GM18520 (cell line): ENCODE data around the gene FOXL2NB.

ENCODE experiments used
- ATAC-seq: cut with Tn5 transposase; IDR thresholded peaks from one replicate; pipeline ENCODE4 v1.9.1; 2021; ENCODE audit not compliant: unreplicated experiment

Gene FOXL2NB

DNA sequence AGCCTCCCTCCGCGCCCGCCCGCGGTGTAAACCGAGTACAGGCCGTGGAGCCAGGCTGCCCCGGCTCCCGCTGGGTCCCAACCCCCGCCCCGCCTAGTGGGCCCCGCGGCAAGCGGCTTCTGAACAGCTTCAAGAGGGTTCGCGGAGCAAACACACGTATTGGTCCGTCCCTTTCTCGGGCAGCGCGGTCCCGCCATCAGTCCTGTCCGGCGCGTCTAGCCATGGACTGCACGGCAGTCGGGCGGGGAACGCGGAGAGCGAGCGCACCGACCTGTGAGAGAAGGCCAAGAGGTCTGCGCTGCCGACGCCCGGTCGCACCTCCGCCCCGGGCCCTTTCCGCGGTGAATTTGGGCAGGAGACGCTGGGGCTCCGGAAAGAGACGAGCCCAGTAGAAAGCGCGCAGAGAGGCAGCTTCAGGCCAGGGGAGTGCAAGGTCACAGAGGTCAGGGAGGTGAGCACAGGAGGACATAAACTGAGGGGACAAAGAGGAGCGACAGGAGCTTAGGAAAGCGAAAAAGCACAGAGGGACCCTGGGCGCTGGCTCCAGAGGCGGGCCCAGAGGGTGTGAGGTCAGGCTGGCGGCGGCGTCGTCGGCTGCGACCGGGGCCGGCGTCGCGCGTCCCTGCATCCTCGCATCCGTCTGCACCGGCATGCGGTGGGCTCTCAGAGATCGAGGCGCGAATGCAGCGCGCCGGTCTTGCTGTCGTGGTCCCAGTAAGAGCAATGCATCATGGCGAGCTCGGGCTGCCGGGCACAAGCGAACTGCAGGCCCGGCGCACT is 1.9 kb upstream of the FOXL2NB start:
- no peak for ATAC-seq

DNA sequence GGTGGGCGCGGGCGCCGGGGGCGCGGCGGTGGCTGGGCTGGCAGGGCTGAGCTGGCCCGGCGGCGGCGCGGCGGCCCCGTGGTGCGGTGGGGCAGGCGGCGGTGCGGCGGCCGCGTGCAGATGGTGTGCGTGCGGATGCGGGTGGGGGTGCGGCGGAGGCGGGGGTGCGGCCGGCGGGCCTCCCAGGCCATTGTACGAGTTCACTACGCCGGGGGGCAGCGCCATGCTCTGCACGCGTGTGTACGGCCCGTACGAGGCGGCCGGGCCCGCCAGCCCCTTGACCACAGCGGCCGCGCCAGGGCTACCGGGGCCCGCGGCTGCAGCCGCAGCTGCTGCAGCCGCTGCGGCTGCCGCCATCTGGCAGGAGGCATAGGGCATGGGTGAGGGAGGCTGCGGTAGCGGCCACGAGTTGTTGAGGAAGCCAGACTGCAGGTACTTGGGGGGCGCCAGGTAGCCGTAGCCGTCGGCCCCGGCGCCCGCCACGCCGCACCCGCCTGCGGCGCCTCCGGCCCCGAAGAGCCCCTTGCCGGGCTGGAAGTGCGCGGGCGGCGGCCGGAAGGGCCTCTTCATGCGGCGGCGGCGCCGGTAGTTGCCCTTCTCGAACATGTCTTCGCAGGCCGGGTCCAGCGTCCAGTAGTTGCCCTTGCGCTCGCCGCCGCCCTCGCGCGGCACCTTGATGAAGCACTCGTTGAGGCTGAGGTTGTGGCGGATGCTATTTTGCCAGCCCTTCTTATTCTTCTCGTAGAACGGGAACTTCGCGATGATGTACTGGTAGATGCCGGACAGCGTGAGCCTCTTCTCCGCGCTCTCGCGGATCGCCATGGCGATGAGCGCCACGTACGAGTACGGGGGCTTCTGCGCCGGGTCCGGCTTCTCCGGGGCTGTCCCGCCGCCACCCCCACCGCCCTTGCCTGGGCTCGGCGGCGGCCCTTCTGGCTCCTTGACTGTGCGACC is 1.0 kb upstream of the FOXL2NB start:
- ATAC-seq = no peak

DNA sequence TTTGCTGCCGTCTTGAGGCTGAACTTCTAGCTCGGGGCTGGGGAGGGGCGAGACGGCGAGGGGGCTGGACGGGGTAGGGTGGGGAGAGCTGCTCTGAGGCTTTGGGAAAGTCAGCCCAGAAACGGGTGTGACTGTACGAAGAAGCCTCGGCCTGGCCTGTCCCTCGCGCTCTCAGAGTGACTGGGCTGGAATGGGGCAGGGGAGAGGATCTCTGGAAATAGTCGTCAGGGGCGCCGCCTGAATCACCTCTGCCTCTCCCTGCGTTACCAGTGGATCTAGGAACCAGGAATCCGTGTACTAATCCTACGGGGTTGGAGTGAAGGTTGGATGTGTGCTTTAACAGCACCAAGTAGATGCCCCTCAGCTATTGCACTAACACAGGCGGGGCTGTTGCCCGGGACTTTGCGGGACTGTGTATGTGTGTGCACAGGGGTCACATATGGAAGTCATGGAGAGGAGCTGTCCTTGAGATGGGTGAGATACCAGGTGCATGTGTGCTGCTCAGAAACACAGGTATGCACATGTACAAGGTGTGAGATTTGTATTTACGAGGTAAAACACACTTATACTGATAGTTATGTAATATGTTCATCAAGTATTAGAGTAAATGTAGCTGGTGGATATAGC is 591 bp downstream of the FOXL2NB start:
- no peak for ATAC-seq

DNA sequence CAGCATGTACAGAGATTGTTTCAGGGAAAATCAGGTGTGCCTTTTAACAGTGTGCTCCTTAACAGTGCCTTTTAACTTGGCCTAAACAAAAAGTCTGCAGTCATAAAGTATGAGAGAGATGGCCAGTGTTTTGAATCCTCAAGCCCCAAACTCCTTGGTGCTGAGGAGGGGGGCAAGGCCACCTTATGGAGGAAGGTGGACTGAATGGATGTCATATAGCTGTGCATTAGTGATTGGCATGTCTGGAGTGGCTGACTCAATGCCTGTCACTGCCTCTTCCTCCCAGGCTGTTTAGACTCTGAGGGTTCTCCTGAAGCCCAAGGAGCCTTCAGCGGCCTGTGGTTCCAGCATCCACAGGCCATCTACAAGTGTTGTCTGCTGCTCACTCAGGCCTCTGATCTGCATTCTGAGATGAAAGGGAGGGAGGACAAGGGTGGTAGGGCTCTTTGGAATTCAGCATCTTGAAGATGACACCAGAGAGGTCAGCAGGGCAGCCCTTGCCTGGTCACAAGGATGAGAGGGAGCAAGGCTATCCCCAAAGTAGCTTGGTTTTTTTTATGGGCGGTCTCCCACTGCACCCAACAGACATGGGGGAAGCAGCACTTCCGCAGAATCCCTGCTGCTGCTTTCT is 1.5 kb downstream of the FOXL2NB start:
- no peak for ATAC-seq

DNA sequence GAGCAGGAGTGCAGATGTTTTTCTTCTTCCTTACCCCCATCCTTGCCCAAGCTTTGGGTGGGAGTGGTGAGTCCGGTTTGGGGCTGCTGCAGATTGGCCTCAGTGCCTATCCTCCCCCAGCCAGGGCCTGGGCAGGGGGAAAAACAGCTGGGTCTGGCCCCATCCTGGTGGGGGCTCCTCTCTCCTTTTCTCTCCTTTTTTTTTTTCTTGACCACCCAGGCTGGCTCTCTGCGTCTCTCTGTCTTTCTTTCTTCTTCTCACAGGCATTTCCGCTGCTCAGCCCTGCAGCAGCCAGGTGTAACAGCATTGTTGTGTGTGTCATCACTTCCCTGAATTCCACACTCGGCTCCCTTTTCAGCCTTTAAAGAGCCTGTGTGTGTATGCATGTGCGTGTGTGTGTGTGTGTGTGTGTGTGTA is 2.0 kb downstream of the FOXL2NB start:
- no peak for ATAC-seq

DNA sequence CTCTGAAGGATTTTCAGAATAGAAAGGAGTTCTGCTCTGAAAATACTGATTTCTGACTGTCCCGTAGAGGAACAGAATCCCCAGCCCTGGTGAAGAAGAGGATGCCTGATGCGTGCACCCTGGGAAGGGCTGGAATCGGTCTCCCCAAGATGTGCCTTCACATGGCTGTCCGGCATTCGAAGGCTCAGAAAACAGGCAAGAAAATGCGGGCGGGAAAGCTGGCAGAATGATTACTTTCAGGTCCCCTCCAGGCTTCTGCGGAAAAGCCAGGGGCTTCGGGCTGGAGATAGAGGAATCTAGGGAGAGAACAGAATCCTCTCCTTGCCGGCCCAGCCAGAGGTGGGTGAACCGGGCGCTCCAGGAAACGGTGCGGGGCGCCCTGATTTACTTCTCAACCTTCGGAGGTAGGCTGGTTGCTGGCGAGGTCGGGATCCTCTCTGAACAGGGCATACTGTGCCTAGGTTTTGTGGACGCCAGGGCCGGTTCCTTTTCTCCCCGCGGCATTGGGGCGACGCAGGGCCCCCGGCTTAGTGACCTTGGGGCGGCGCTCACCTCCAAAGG is 2.5 kb downstream of the FOXL2NB start:
- ATAC-seq = no peak

DNA sequence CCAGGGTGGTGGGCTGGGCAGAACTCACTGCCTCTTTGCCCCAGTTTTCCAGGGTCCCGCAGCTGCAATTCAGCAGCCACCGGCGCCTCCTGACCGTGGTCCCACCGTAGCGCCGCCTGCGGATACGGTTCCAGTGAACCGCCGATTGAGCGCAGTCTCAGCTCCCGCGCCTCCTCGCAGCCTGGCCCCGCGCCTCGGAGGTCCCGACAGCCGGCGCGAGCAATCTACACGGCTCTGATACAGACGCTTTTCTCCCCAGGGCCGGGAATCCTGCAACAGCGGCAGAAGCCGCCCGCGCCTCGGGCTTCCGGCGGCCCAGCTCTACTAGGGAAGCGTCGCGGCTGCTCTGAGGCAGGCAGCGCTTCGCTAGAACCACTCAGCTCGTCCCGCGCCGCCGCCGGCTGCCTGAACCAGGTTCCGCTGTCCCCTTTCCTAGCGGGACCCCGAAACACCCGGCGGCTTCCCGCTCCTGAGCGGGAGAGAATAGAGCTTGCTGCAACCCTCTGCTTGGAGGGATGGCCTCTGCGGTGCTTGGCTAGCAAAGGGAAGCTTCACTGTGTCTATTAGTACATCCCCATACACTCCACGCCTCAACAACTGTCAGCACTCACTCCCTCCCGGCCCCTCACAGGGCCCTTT is 3.1 kb downstream of the FOXL2NB start:
- ATAC-seq = no peak

DNA sequence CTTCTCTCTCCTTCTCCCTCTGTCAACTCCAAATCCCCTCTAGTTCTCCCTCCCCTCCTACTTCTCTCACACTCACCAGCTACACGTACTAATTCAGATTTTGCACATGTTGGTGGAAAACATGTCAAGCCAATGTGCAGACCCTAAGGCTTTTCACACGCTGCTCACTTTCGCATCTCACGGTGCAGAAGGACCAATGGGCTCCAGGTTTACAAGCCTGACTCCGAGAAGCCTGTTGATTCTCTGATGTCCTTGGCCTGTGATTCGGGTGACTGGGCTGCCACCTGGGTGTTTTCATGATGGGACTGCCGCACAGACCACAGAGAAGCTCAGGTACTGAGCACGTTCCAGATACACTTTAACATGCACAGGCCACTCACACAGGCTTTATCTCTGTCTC is 3.7 kb downstream of the FOXL2NB start:
- no peak for ATAC-seq

DNA sequence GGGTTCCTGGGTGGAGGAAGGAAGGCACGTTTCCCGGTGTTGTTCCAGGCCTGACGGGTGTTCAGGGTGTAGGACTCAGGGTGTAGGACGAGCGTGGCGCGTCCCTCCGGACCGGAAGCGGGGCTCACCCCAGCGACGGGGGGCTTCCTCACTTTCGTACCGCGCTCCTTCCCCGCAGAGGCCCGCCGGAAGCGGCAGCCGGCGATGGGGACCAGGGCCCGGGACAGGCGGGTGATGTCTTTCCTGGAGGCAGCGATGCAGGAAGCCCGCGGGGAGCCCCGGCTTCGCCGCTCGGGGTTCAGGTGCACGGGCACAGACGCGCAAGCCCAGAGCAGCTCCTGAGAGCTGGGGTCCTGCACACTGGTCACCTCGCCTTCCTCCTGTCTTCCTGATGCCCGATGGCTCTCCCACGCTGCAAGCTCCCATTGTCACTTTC is 13.4 kb downstream of the FOXL2NB start:
- ATAC-seq = no peak

DNA sequence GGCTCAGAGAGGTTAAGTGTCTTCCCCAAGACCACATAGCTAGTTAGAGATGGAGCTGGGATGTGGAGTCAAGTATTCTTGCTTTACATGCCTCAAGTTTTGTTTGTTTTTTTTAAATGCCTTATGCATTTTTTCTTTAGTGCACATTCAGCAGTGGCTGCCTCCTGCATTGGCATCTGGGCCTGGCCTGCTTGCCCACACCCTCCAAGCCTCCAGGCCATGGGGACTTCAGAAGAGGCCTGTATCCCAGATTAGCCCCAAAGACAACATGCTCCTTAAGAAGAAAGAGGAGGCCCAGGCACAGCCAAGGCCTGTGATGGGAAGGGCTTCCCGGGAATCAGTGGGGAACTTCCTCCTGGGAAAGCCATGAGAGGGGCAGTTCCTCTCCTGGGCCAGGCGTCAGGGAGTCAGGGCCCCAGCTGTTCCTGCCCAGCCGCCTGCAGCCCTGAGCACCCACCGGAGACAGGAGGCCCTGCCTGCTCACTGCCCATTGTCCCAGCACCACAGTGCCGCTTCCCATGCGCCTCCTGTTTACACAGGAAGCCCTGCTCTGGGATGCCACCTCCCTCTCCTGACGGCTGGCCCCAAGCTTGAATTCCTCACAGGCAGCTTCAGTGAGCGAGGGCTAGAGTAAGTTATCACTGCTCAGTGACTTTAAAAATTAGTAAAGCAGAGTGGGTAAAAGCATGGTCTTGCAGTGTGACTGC is 16.0 kb downstream of the FOXL2NB start:
- ATAC-seq = no peak

DNA sequence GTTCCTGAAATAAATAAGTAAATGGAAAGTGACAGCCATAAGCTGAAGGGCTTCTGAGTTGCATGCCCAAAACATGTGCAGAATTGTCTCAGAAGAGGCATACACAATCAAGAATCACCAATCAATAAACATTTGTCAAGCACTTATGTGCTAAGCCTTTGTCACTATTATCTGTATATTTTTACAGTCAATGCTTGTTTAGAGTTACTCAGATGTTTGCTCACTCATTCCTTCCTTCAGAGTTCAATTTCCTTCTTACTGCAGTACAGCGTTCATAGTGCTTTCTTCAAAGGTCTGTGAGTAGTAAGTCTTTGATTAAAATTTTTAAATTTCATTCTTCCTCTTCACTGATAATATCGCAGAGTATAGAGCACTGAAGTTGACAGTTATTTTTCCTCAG is 17.2 kb downstream of the FOXL2NB start:
- ATAC-seq = no peak

DNA sequence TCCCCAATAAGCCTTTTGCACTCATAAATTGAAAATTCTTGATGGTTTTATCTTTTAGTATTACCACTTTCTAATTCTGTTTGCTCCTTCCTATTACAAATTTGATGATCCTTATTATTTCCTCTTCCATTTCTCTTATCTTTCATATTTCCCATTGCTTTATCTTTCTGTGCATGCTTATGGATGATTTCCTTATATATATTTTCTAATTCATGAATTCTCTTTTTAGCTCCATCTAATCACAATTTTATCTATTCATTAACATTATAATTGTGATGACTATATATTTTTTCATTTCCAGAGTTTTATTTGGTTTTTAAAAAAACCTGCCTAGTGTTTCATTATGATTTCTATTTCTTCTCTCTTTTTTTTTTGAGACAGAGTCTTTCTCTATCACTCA is 17.9 kb downstream of the FOXL2NB start:
- no peak for ATAC-seq

DNA sequence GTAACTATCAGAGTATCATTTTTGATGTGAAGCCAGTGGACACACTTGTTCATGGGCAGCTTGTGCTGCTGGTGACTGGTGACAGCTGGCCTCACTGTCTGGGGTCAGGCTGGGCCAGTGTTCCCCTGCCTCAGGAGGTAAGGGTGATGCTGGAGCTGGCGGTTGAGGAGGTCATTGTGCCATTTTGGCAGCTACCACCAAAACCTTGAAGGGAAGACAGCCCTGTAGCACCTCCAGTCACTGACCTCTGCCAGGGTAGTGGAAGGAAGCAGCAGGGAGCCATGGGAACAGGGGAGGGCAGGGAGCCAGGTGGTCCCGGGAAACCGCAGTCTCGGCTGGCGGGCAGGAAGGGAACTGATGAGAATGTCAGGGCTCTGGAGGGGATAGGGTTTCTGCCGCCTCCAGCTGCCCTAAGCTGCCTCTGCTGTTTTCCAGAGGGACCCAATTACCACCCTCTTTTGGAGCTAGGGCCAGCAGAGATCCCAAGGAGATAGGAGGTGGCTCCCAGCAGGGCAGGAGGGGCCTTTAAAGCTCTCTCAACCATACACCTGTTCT is 24.8 kb downstream of the FOXL2NB start:
- no peak for ATAC-seq

DNA sequence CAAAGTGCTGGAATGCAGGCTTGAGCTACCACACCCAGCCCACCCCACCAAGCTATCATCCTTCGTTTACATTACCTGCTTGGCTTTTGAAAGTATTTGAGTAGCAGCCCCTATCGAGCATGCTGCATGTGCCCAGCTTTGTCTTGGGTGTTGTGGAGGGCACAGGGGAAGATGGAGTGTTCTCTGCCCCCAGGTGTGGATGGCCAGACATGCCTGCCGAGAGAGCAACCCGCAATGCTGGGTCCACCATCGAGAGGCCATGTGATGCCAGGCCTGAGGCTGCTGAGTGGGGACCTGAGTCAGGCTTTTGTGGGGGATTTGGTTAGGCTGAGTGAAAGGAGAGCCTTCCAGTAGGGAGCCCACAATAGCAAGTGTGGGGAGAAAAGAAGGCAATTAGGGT is 25.9 kb downstream of the FOXL2NB start:
- ATAC-seq = no peak

DNA sequence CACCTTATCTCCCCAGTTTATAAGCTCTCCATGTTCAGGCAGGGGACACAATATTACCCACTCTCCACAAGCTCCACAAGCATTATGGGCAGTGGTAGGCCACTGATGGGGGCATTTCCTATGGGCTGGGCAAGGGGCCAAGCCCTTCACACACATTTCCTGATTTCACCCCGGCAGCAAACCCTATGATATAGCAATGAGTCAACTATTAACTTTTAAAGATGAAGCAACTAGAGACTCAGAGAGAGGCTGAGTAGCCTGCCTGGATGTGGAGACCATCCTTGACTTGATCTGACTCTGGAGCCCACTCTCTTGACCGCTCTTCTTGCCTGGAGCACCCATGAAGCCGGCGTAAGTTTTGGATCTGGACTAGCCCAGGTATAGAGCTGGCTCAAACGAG is 27.4 kb downstream of the FOXL2NB start:
- ATAC-seq = no peak

DNA sequence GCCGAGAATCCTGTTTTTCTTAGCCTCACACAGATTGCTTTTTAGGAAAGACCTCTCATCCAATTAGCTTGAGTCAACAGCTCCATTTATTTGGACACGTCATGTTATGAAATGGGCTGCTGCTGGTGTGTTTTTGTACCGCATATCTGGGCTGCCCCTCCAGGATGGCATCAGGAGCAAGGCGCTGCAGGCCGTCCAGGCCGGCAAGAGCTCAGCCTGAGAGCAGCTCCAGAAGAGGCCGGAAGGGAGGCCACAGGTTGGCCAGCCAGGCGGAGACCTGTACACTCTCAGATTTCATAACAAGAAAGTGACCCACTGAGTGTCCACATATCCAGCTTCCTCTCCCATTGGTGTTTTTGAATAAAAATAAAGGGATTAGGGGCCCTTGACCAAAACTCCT is 28.3 kb downstream of the FOXL2NB start:
- ATAC-seq = no peak

DNA sequence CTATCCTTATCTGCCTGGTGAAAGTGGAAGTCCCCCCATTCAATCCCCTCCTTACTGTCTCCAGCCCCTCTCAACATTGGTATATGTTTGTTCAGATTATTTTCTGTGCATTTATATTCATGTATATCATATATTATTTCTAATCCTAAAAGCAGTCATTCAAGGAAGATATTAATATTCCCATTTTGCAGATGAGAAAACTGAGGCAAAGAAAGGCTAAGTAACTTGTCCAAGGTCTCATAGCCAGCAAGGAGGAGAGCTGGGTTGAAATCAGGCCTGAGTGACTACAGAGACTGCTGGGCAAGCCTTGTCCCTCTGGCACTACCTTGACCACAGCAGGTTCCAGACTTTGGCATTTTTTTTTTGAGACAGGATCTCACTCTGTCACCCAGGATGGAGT is 29.0 kb downstream of the FOXL2NB start:
- ATAC-seq = no peak

DNA sequence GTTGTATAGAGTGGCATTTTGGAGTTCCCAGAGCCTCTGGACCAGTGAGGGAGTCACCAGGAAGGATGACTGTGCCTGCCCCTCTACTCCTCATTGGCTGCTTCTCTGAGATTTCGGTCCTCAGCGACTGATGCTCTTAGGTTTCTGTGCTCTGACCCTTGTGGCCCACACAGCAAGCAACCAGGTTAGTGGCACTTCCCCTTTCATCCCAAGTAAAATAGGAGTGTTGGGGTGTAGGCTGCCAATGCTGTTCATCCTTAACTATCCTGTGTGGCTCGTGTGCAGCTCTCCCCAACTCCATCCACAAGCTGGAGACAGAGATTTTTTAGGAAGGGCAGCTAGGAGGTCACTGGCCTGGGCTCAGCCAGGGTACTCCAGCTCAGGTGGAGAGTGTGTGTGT is 37.8 kb downstream of the FOXL2NB start:
- no peak for ATAC-seq

DNA sequence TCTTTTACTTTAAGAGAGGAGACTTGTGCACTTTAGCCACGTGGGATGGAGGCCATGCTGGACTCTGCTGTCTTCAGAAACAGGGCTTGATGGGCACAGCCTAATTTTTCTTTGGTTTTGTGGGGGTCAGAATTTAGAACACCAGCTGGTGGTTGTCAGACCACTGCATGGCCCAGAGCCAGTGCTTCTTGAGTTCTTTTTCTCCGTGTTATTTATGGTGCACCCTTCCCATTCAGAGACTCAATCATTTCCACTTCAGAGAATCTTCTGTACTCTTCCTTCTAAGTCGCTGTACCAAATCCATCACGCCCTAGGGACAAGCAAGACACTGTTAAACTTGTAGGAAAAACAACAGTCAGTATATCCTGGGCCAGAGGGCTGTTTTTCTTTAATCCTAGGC is 38.9 kb downstream of the FOXL2NB start:
- no peak for ATAC-seq
